Measurements from ENCODE around the gene CHN2. TPM values are rescaled to one million over a fixed set of nuclear protein-coding genes. Genes with fewer than 3 reads are reported as not detected.
A peak's percentile ranks its signal among the peaks of the same experiment; 100 is the strongest.

CHN2 gene
- total RNA-seq, 1 donor from 2014 or later: 56.5 TPM

GRCh38 chr7:29453021-29453420, 258.4 kb downstream of the CHN2 start:
- no peak for ATAC-seq
- DNase-seq (ENCODE audit: low spot score): no peak

- no peak for DNase-seq (ENCODE audit: low spot score)
- ATAC-seq: peak; percentile 46
Observed at GRCh38 chr7:29454464-29454863, 259.9 kb downstream of the CHN2 start.

- no peak for DNase-seq (ENCODE audit: low spot score)
- ATAC-seq: no peak
Observed at GRCh38 chr7:29454899-29455451, 260.4 kb downstream of the CHN2 start.

- DNase-seq (ENCODE audit: low spot score) (no peak), ATAC-seq (no peak)
Observed at GRCh38 chr7:29457141-29457561, 262.6 kb downstream of the CHN2 start.

- no peak for ATAC-seq
- DNase-seq (ENCODE audit: low spot score): no peak
Observed at GRCh38 chr7:29457565-29458011, 263.0 kb downstream of the CHN2 start.

- DNase-seq (ENCODE audit: low spot score) (no peak), ATAC-seq (no peak)
Observed at GRCh38 chr7:29458933-29459332, 264.4 kb downstream of the CHN2 start.

GRCh38 chr7:29459589-29459988, 265.0 kb downstream of the CHN2 start:
- no peak for DNase-seq (ENCODE audit: low spot score)
- no peak for ATAC-seq

GRCh38 chr7:29461996-29462395, 267.4 kb downstream of the CHN2 start:
- DNase-seq (ENCODE audit: low spot score): no peak
- no peak for ATAC-seq

GRCh38 chr7:29463504-29464158, 269.1 kb downstream of the CHN2 start:
- no peak for DNase-seq (ENCODE audit: low spot score)
- ATAC-seq: peak; percentile 76

GRCh38 chr7:29464753-29465152, 270.2 kb downstream of the CHN2 start:
- ATAC-seq (no peak), DNase-seq (ENCODE audit: low spot score) (no peak)

GRCh38 chr7:29467193-29467926, 272.8 kb downstream of the CHN2 start:
- ATAC-seq (peak; percentile 35), DNase-seq (ENCODE audit: low spot score) (no peak)

GRCh38 chr7:29468196-29468595, 273.6 kb downstream of the CHN2 start:
- DNase-seq (ENCODE audit: low spot score) (no peak), ATAC-seq (no peak)

GRCh38 chr7:29469281-29469680, 274.7 kb downstream of the CHN2 start:
- DNase-seq (ENCODE audit: low spot score): no peak
- ATAC-seq: no peak

- DNase-seq (ENCODE audit: low spot score) (no peak), ATAC-seq (peak; percentile 23)
Observed at GRCh38 chr7:29469976-29470557, 275.5 kb downstream of the CHN2 start.

GRCh38 chr7:29471444-29472138, 277.0 kb downstream of the CHN2 start:
- DNase-seq (ENCODE audit: low spot score) (no peak), ATAC-seq (peak; percentile 83)

GRCh38 chr7:29476916-29477315, 282.3 kb downstream of the CHN2 start:
- ATAC-seq (no peak), DNase-seq (ENCODE audit: low spot score) (no peak)

- DNase-seq (ENCODE audit: low spot score) (no peak), ATAC-seq (no peak)
Observed at GRCh38 chr7:29478226-29478625, 283.7 kb downstream of the CHN2 start.

GRCh38 chr7:29478687-29479240, 284.2 kb downstream of the CHN2 start:
- ATAC-seq: no peak

GRCh38 chr7:29479301-29480200, 285.0 kb downstream of the CHN2 start:
- ATAC-seq: peak; percentile 31
- no peak for DNase-seq (ENCODE audit: low spot score)

More at GRCh38 chr7:29478687-29479240, 284.2 kb downstream of the CHN2 start:
- no peak for DNase-seq (ENCODE audit: low spot score)

- peak; percentile 81 for DNase-seq (ENCODE audit: low spot score)
- ATAC-seq: peak; percentile 85
Observed at GRCh38 chr7:29480451-29480850, 285.9 kb downstream of the CHN2 start.
